ENCODE measurements around the gene STYXL2. TPM values are rescaled to one million over a fixed set of nuclear protein-coding genes. Genes with fewer than 3 reads are reported as not detected.

The STYXL2 gene
- total and polyA plus RNA-seq, 2 experiments from 2014 or later, result 0.17 to 0.40 TPM

DNA sequence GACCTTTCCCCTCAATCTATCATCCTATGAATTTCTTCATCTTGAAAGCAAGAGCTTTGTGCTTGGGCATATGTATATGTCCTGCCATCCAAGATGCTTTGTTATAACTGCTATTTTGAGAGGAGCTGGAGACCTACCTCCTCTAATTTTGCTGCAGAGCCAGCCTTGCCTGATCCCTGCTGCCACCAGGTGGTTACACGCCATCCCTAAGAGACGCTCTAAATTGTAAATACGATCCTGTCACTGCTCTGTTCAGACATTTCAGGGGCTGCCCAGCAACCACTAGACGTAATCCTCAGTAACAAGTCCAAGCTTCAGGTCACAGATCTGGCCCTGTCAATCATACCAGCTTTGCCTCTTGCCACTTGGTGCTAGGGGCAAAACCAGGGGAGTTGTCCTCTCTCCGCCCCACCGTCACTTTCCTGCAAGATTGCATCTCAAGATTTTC, 36.6 kb upstream of the STYXL2 start:
- H3K4me3 ChIP-seq, result no peak overlapping the region
- TF ChIP-seq JUNB (IDR thresholded peaks at IDR 0.05; ENCODE audit: unreplicated experiment) (no peak), CTCF (conservative IDR thresholded peaks at IDR 0.05; ENCODE audit: low read depth in 2 of 2) (peak; percentile 66 to 93)
- H3K4me1 Mint-ChIP-seq, result peaks cover 17% of the 10 kb centered on the region
- H3K27ac Mint-ChIP-seq, result no peak overlapping the region
- peak; percentile 75 for ATAC-seq
- H3K27me3 ChIP-seq (ENCODE audit: insufficient read depth), result no peaks in the 10 kb centered on the region
- peaks cover 16% of the 10 kb centered on the region; the same call in 1 of the 2 replicates for H3K4me1 ChIP-seq (ENCODE audit: insufficient read depth)
- no peaks in the 10 kb centered on the region for H3K9me2 ChIP-seq (ENCODE audit: insufficient read depth)
- no peaks in the 10 kb centered on the region for H4K20me1 ChIP-seq (replicated peaks; ENCODE audit: insufficient read depth)
- no peak overlapping the region for H3K27ac ChIP-seq (ENCODE audit: low read depth)
- H3K4me3 Mint-ChIP-seq, result no peak overlapping the region
- DNase-seq (ENCODE audit: low spot score), result peak; percentile 81
- no peaks in the 10 kb centered on the region for H3F3A ChIP-seq (replicated peaks; ENCODE audit: low read depth)
- no peaks in the 10 kb centered on the region for H3K9me3 Mint-ChIP-seq
- no peaks in the 10 kb centered on the region for H3K36me3 ChIP-seq (ENCODE audit: insufficient read depth)
- H3K27me3 Mint-ChIP-seq (ENCODE audit: insufficient read depth, low read depth, poor library complexity), result peaks cover 16% of the 10 kb centered on the region
- no peaks in the 10 kb centered on the region for H3K79me2 ChIP-seq (replicated peaks; ENCODE audit: insufficient read depth)
- H3K4me2 ChIP-seq, result no peak overlapping the region
- H2AFZ ChIP-seq, result peak overlapping the region; percentile 29; the same call in 1 of the 2 replicates
- no peaks in the 10 kb centered on the region; the same call in 2 of the 3 replicates for H3K36me3 Mint-ChIP-seq (ENCODE audit: low read depth)

GRCh38 chr1:167059045-167059808, 34.6 kb upstream of the STYXL2 start:
- H3K9me2 ChIP-seq (ENCODE audit: insufficient read depth), result no peaks in the 10 kb centered on the region
- DNase-seq (ENCODE audit: low spot score) (peak; percentile 90), ATAC-seq (peak; percentile 73)
- peaks cover 17% of the 10 kb centered on the region for H3K4me1 Mint-ChIP-seq
- no peak overlapping the region for H3K27ac ChIP-seq (ENCODE audit: low read depth)
- peak overlapping the region; percentile 34 for H3K4me3 ChIP-seq
- peaks cover 10% of the 10 kb centered on the region for H3K27me3 Mint-ChIP-seq (ENCODE audit: insufficient read depth, low read depth, poor library complexity)
- H4K20me1 ChIP-seq (replicated peaks; ENCODE audit: insufficient read depth), result no peaks in the 10 kb centered on the region
- H3K36me3 ChIP-seq (ENCODE audit: insufficient read depth), result no peaks in the 10 kb centered on the region
- H3K79me2 ChIP-seq (replicated peaks; ENCODE audit: insufficient read depth), result no peaks in the 10 kb centered on the region
- H3K4me3 Mint-ChIP-seq, result peak overlapping the region; percentile 59
- peak overlapping the region; percentile 87 for H2AFZ ChIP-seq
- no peaks in the 10 kb centered on the region for H3K27me3 ChIP-seq (ENCODE audit: insufficient read depth)
- H3K9me3 Mint-ChIP-seq, result no peaks in the 10 kb centered on the region
- peaks cover 16% of the 10 kb centered on the region; the same call in 1 of the 2 replicates for H3K4me1 ChIP-seq (ENCODE audit: insufficient read depth)
- H3F3A ChIP-seq (replicated peaks; ENCODE audit: low read depth), result no peaks in the 10 kb centered on the region
- H3K4me2 ChIP-seq, result peak overlapping the region; percentile 56
- H3K27ac Mint-ChIP-seq, result peak overlapping the region; percentile 83
- TF ChIP-seq, protein P1, sequence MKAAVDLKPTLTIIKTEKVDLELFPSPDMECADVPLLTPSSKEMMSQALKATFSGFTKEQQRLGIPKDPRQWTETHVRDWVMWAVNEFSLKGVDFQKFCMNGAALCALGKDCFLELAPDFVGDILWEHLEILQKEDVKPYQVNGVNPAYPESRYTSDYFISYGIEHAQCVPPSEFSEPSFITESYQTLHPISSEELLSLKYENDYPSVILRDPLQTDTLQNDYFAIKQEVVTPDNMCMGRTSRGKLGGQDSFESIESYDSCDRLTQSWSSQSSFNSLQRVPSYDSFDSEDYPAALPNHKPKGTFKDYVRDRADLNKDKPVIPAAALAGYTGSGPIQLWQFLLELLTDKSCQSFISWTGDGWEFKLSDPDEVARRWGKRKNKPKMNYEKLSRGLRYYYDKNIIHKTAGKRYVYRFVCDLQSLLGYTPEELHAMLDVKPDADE (IDR thresholded peaks at IDR 0.05), result no peak
- TF ChIP-seq CTCF (conservative IDR thresholded peaks at IDR 0.05; ENCODE audit: low read depth in 2 of 2), result peak; percentile 92 to 95
- no peaks in the 10 kb centered on the region for H3K36me3 Mint-ChIP-seq (ENCODE audit: low read depth)
